H1 (cell line): ENCODE results near the gene RCL1. TPM values are rescaled to one million over a fixed set of nuclear protein-coding genes. Genes with fewer than 3 reads are reported as not detected.

Experiments
- CTCF ChIA-PET: fragments of 300-600 bp; sonication (Branson Sonifier 250); formaldehyde crosslinking; loops from one replicate; lab custom pipeline; 2021; ENCODE audit not compliant: partially characterized antibody; lab: Charles Lee
- POLR2A ChIA-PET: fragments of 300-600 bp; sonication (Branson Sonifier 250); formaldehyde crosslinking; loops from one replicate; lab custom pipeline; 2021; ENCODE audit warnings: inconsistent platforms; ENCODE audit not compliant: partially characterized antibody; lab: Charles Lee
- DNase-seq, 2 experiments: peaks; one replicate each; pipeline versions ENCODE4 v3.0.0 to v3.0.0-alpha.2; 2010 to 2022; ENCODE audit warnings: low spot score in 2 of 2, low read depth in 1 of 2, mixed read lengths in 1 of 2
- FAIRE-seq: peaks from 2 replicates; lab custom pipeline; 2011; peaks lifted over from hg19 to GRCh38; lab: Jason Lieb, UNC
- H2AFZ ChIP-seq: 2 replicates; pipeline ENCODE4 v1.8.1; 2012; ENCODE audit warnings: low read length, inconsistent platforms
- H2AK5ac ChIP-seq: 2 replicates; pipeline ENCODE4 v1.6.1; 2013; ENCODE audit warnings: low read depth, low read length
- H2BK120ac ChIP-seq: replicated peaks from 2 replicates; pipeline ENCODE3; 2013; ENCODE audit warnings: low read depth, low read length, inconsistent platforms
- H2BK12ac ChIP-seq: 2 replicates; pipeline ENCODE4 v1.6.1; 2013; ENCODE audit warnings: low read depth, low read length
- H2BK15ac ChIP-seq: 2 replicates; pipeline ENCODE4 v1.6.1; 2013; ENCODE audit warnings: low read length
- H2BK20ac ChIP-seq: 2 replicates; pipeline ENCODE4 v1.6.1; 2013; ENCODE audit warnings: low read length
- H2BK5ac ChIP-seq: 2 replicates; pipeline ENCODE4 v1.6.1; 2013; ENCODE audit warnings: low read depth, low read length
- H3K14ac ChIP-seq: 2 replicates; pipeline ENCODE4 v1.6.1; 2013; ENCODE audit warnings: inconsistent platforms; ENCODE audit not compliant: insufficient read length
- H3K18ac ChIP-seq: 2 replicates; pipeline ENCODE4 v1.6.1; 2013; ENCODE audit warnings: low read length; ENCODE audit errors: extremely low read depth
- H3K23ac ChIP-seq: 2 replicates; pipeline ENCODE4 v1.6.1; 2013; ENCODE audit warnings: inconsistent platforms; ENCODE audit not compliant: insufficient read length
- H3K23me2 ChIP-seq: 2 replicates; pipeline ENCODE4 v1.6.1; 2013; ENCODE audit warnings: low read depth, low read length
- H3K27ac ChIP-seq: 2 replicates; pipeline ENCODE4 v1.6.1; 2011; ENCODE audit warnings: low read depth, low read length, inconsistent platforms
- H3K27me3 ChIP-seq, 4 experiments: replicated peaks in 1 of 4; 1 replicate in 1 of 4; 2 replicates in 3 of 4; pipeline versions ENCODE4 v1.6.1 to v1.8.1; 2011 to 2013; ENCODE audit warnings: low read length in 3 of 4, mild to moderate bottlenecking in 3 of 4, inconsistent platforms in 2 of 4, mixed read lengths in 2 of 4, moderate library complexity in 1 of 4; ENCODE audit not compliant: control insufficient read depth in 3 of 4, insufficient read depth in 3 of 4; ENCODE audit errors: extremely low read depth in 1 of 4
- H3K36me3 ChIP-seq, 4 experiments: 2 replicates each; pipeline versions ENCODE4 v1.6.1 to v1.8.1; 2011 to 2013; ENCODE audit warnings: mild to moderate bottlenecking in 4 of 4, low read length in 3 of 4, moderate library complexity in 2 of 4, control low read depth in 1 of 4, inconsistent platforms in 1 of 4; ENCODE audit not compliant: insufficient read depth in 4 of 4, control insufficient read depth in 2 of 4
- H3K4ac ChIP-seq: replicated peaks from 2 replicates; pipeline ENCODE3; 2013; ENCODE audit warnings: low read length, low read depth, mixed read lengths, inconsistent platforms; ENCODE audit not compliant: insufficient read length
- H3K4me1 ChIP-seq, 4 experiments: replicated peaks in 1 of 4; 1 replicate in 1 of 4; 2 replicates in 3 of 4; pipeline versions ENCODE4 v1.6.1 to v1.8.1; 2011 to 2013; ENCODE audit warnings: low read length in 3 of 4, inconsistent platforms in 2 of 4, mixed read lengths in 1 of 4; ENCODE audit not compliant: insufficient read depth in 4 of 4, control insufficient read depth in 3 of 4
- H3K4me2 ChIP-seq, 2 experiments: 2 replicates each; pipeline versions ENCODE4 v1.6.1 to v1.8.1; 2011 to 2013; ENCODE audit warnings: low read depth in 2 of 2, low read length in 2 of 2, control low read depth in 1 of 2, inconsistent platforms in 1 of 2, mild to moderate bottlenecking in 1 of 2; ENCODE audit not compliant: insufficient read depth in 1 of 2
- H3K4me3 ChIP-seq, 4 experiments: fragments of 200-600, 300-600 bp in 1 of 4; sonication (generic), shearing (Covaris generic), sonication (Bioruptor Twin) in 1 of 4; 2 replicates each; pipeline versions ENCODE4 v1.5.1 to v1.8.1; 2011 to 2016; ENCODE audit warnings: low read length in 4 of 4, low read depth in 3 of 4, control low read depth in 2 of 4, inconsistent platforms in 2 of 4, mild to moderate bottlenecking in 2 of 4, mixed read lengths in 1 of 4, moderate library complexity in 1 of 4; ENCODE audit not compliant: insufficient read depth in 2 of 4; ENCODE audit errors: extremely low read depth in 1 of 4
- H3K56ac ChIP-seq: replicated peaks from 2 replicates; pipeline ENCODE3; 2013; ENCODE audit warnings: low read depth, mild to moderate bottlenecking, mixed read lengths, low read length, inconsistent platforms; ENCODE audit not compliant: insufficient read length
- H3K79me1 ChIP-seq: 2 replicates; pipeline ENCODE4 v1.6.1; 2013; ENCODE audit warnings: low read depth, low read length, control low read depth
- H3K79me2 ChIP-seq, 2 experiments: 2 replicates each; pipeline versions ENCODE4 v1.6.1 to v1.8.1; 2012 to 2013; ENCODE audit warnings: low read length in 2 of 2, mild to moderate bottlenecking in 2 of 2, inconsistent platforms in 1 of 2; ENCODE audit not compliant: insufficient read depth in 2 of 2, control insufficient read depth in 1 of 2
- H3K9ac ChIP-seq, 4 experiments: replicated peaks in 1 of 4; 1 replicate in 1 of 4; 2 replicates in 3 of 4; pipeline versions ENCODE4 v1.6.1 to v1.8.1; 2011 to 2013; ENCODE audit warnings: low read depth in 3 of 4, low read length in 3 of 4, control low read depth in 2 of 4, mild to moderate bottlenecking in 2 of 4, moderate library complexity in 2 of 4, inconsistent platforms in 1 of 4; ENCODE audit errors: extremely low read depth in 1 of 4
- H3K9me3 ChIP-seq, 2 experiments: 2 replicates each; pipeline versions ENCODE4 v1.6.1 to v1.8.1; 2012 to 2013; ENCODE audit warnings: mild to moderate bottlenecking in 2 of 2, moderate library complexity in 2 of 2, control low read depth in 1 of 2, inconsistent platforms in 1 of 2, low read depth in 1 of 2, low read length in 1 of 2, mixed read lengths in 1 of 2; ENCODE audit not compliant: insufficient read depth in 2 of 2
- H4K20me1 ChIP-seq, 2 experiments: replicated peaks in 1 of 2; 2 replicates each; pipeline versions ENCODE3 to v1.8.1; 2011 to 2013; ENCODE audit warnings: inconsistent platforms in 2 of 2, low read length in 2 of 2, mild to moderate bottlenecking in 1 of 2; ENCODE audit not compliant: insufficient read depth in 2 of 2, control insufficient read depth in 1 of 2
- H4K5ac ChIP-seq: 2 replicates; pipeline ENCODE4 v1.6.1; 2013; ENCODE audit warnings: low read length, low read depth, mixed read lengths, inconsistent platforms; ENCODE audit not compliant: insufficient read length
- H4K8ac ChIP-seq: 2 replicates; pipeline ENCODE4 v1.8.0; 2013; ENCODE audit warnings: mild to moderate bottlenecking, moderate library complexity, low read length, inconsistent platforms; ENCODE audit not compliant: insufficient read depth; ENCODE audit errors: extremely low read depth
- H4K91ac ChIP-seq: replicated peaks from 2 replicates; pipeline ENCODE3; 2013; ENCODE audit warnings: low read length, mixed read lengths, inconsistent platforms; ENCODE audit not compliant: insufficient read length
- BCL11A ChIP-seq, 2 experiments: IDR thresholded peaks; one replicate each; pipeline ENCODE4 v1.6.1; 2011; ENCODE audit warnings: low read depth in 2 of 2, low read length in 2 of 2, mild to moderate bottlenecking in 2 of 2
- CTBP2 ChIP-seq: IDR thresholded peaks from 2 replicates; pipeline ENCODE4 v1.7.0; 2011; ENCODE audit warnings: borderline replicate concordance, mild to moderate bottlenecking, moderate library complexity, mixed read lengths, low read length; ENCODE audit not compliant: insufficient read depth, insufficient read length
- GABPA ChIP-seq: IDR thresholded peaks from 2 replicates; pipeline ENCODE4 v1.6.1; 2011; ENCODE audit warnings: mild to moderate bottlenecking, low read length, moderate library complexity, borderline replicate concordance; ENCODE audit not compliant: insufficient read depth
- NRF1 ChIP-seq: IDR thresholded peaks from 2 replicates; pipeline ENCODE4 v1.6.1; 2011; ENCODE audit warnings: mild to moderate bottlenecking, low read depth, low read length, improper control_type of control experiment
- PHF8 ChIP-seq: fragments of 200-600 bp; sonication (generic); conservative IDR thresholded peaks from 2 replicates; pipeline ENCODE4 v1.7.1; 2012; ENCODE audit warnings: low read depth, mild to moderate bottlenecking, inconsistent platforms, low read length, moderate library complexity
- POU5F1 ChIP-seq: IDR thresholded peaks from 2 replicates; pipeline ENCODE4 v1.6.1; 2011; ENCODE audit warnings: low read depth, mild to moderate bottlenecking, low read length, moderate library complexity
- RBBP5 ChIP-seq: IDR thresholded peaks from 2 replicates; pipeline ENCODE4 v1.7.1; 2012; ENCODE audit warnings: low read depth, mild to moderate bottlenecking, inconsistent platforms, low read length, moderate library complexity, borderline replicate concordance
- SUZ12 ChIP-seq: fragments of 200-600 bp; sonication (generic); IDR thresholded peaks from 2 replicates; pipeline ENCODE4 v1.6.1; 2012; ENCODE audit warnings: mild to moderate bottlenecking, inconsistent platforms, low read length, moderate library complexity, mixed read lengths
- WGBS, 2 experiments: shearing (Covaris generic) in 1 of 2; methylation state at CpG; one replicate each; pipeline versions ENCODE4 v1.1.6 to v1.1.7; 2013 to 2015; ENCODE audit warnings: low lambda C conversion rate in 2 of 2, mixed read lengths in 2 of 2, inconsistent platforms in 1 of 2, low coverage in 1 of 2, missing lambda C conversion rate in 1 of 2; ENCODE audit not compliant: insufficient replicate concordance in 2 of 2, insufficient coverage in 1 of 2, insufficient read length in 1 of 2; ENCODE audit errors: extremely low coverage in 1 of 2, missing lambda C conversion rate in 1 of 2; 5-methylcytosine and 5-hydroxymethylcytosine counted together
- polyA plus RNA-seq, 7 experiments: library from polyadenylated mRNA; depleted of rRNA in 3 of 7; stranded (reverse) in 5 of 7; unstranded in 2 of 7; fragments of >200 nt in 5 of 7; fragments of 200-250 nt in 2 of 7; gene quantifications; 1 replicate in 5 of 7; 2 replicates in 1 of 7; 4 replicates in 1 of 7; pipeline versions ENCODE4 v1.2.1 to v1.2.3, GENCODE V29; 2011 to 2013; ENCODE audit warnings: missing spikeins in 2 of 7, mixed read lengths in 2 of 7
- total RNA-seq: library from RNA; stranded (reverse); fragmentation: NEBNext Ultra II Directional; extraction: Animal tissue kit (Norgen Biotek cat#: 25700); gene quantifications from 2 replicates; pipeline ENCODE4 v1.2.1, GENCODE V29; 2021
- TF ChIP-seq, protein P1 (sequence below): IDR thresholded peaks from 2 replicates; pipeline ENCODE4 v1.6.1; 2011; ENCODE audit warnings: low read length, improper control_type of control experiment

RCL1 gene
- total and polyA plus RNA-seq, 2 of the 8 experiments (the other 6 are each of a cell fraction or from before 2014, with no cell fraction given) = 21.0 to 29.5 TPM

GRCh38 chr9:4886698-4887097 is 94.0 kb downstream of the RCL1 start:
- WGBS, 2 experiments = 56% methylated on average over 6 of the region's 6 CpGs; no CpG with 5 or more reads in 1 of the 2 experiments
- TF ChIP-seq, protein P1, sequence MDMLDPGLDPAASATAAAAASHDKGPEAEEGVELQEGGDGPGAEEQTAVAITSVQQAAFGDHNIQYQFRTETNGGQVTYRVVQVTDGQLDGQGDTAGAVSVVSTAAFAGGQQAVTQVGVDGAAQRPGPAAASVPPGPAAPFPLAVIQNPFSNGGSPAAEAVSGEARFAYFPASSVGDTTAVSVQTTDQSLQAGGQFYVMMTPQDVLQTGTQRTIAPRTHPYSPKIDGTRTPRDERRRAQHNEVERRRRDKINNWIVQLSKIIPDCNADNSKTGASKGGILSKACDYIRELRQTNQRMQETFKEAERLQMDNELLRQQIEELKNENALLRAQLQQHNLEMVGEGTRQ = no peak
- TF ChIP-seq PHF8 (no peak), RBBP5 (no peak), BCL11A (IDR thresholded peaks at IDR 0.05; ENCODE audit: low read depth in 2 of 2, low read length in 2 of 2) (no peak), POU5F1 (no peak), SUZ12 (no peak), CTBP2 (no peak), GABPA (no peak), NRF1 (no peak)

More at GRCh38 chr9:4886698-4887097, 94.0 kb downstream of the RCL1 start:
- H3K4me2 ChIP-seq = peak overlapping the region in 1 of 2 experiments; percentile 26; a peak in 1 of 4 replicates
- no peaks in the 10 kb centered on the region for H3K27me3 ChIP-seq
- no peaks in the 10 kb centered on the region for H3K9me3 ChIP-seq
- no peaks in the 10 kb centered on the region for H3K79me1 ChIP-seq
- FAIRE-seq = no peak
- H3K56ac ChIP-seq = no peak overlapping the region
- H4K91ac ChIP-seq = no peak overlapping the region
- POLR2A ChIA-PET = no interaction called here
- H3K14ac ChIP-seq = no peak overlapping the region
- no peak overlapping the region for H2AK5ac ChIP-seq
- no peak overlapping the region for H3K9ac ChIP-seq
- H3K23ac ChIP-seq = no peak overlapping the region
- H3K27ac ChIP-seq = no peak overlapping the region
- no peak overlapping the region for H4K8ac ChIP-seq
- no peaks in the 10 kb centered on the region for H3K23me2 ChIP-seq
- H4K20me1 ChIP-seq = no peaks in the 10 kb centered on the region
- H2BK5ac ChIP-seq = no peak overlapping the region
- CTCF ChIA-PET = interaction anchor here (0.8 to 1.3 kb wide), 2 partner anchors 108 to 127 kb away, joined by 3 read pairs; no protein-coding TSS in a partner anchor
- no peak for DNase-seq
- no peak overlapping the region; the same call in 1 of the 2 replicates for H3K18ac ChIP-seq
- no peak overlapping the region for H4K5ac ChIP-seq
- H3K36me3 ChIP-seq = peaks cover 0 to 2% (median 0%) of the 10 kb centered on the region in 4 experiments; a peak in 1 of 8 replicates
- no peak overlapping the region for H3K4ac ChIP-seq
- no peak overlapping the region for H2BK120ac ChIP-seq
- no peak overlapping the region for H2BK20ac ChIP-seq
- H3K79me2 ChIP-seq = no peaks in the 10 kb centered on the region
- peaks cover 0 to 5% (median 4%) of the 10 kb centered on the region in 4 experiments; a peak in 3 of 7 replicates for H3K4me1 ChIP-seq
- H2AFZ ChIP-seq = no peak overlapping the region; the same call in 1 of the 2 replicates
- H2BK15ac ChIP-seq = no peak overlapping the region
- H3K4me3 ChIP-seq = no peak overlapping the region
- H2BK12ac ChIP-seq = no peak overlapping the region
